Measurements from ENCODE around the gene UCHL3. TPM values are rescaled to one million over a fixed set of nuclear protein-coding genes. Genes with fewer than 3 reads are reported as not detected.

UCHL3 gene
- total and polyA plus RNA-seq, 2 experiments from 2014 or later = 42.8 to 116 TPM

DNA sequence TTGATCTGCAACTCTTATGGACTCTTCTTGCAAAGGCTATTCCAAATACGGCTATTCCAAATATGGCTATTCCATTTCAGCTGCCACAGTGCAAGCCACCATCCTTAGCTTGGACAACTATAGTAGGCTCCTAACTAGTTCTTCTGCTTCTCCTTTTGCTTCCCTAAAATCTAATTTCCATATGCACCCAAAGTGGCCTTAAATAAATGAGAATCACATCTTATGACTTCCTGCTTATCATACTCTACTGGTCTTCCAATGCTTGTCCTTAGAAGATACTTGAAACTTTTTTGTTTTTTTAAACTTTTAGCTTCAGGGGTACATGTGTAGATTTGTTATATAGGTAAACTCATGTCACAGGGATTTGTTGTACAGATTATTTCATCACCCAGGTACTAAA, 4.9 kb downstream of the UCHL3 start:
- peaks cover 13% of the 10 kb centered on the region; the same call in 1 of the 2 replicates for H3K4me1 ChIP-seq (ENCODE audit: insufficient read depth)
- no peaks in the 10 kb centered on the region for H3K27me3 ChIP-seq (replicated peaks; ENCODE audit: insufficient read depth)
- 100% methylated on average over 1 of the region's 1 CpG for WGBS, 2 experiments (ENCODE audit: low coverage in 1 of 2, low lambda C conversion rate in 2 of 2, missing lambda C conversion rate in 2 of 2)
- no peaks in the 10 kb centered on the region; the same call in 1 of the 2 replicates for H3K36me3 ChIP-seq (ENCODE audit: low read depth)
- H3K27ac ChIP-seq = no peak overlapping the region
- DNase-seq = no peak
- in situ Hi-C loops (cut with MboI) = loop anchor here (10.0 kb wide), 1 partner anchor 180 kb away; no protein-coding TSS in a partner anchor
- H3K9me3 ChIP-seq (ENCODE audit: low read depth) = no peaks in the 10 kb centered on the region
- H3K9ac ChIP-seq = no peak overlapping the region
- no peaks in the 10 kb centered on the region for H4K20me1 ChIP-seq (ENCODE audit: insufficient read depth)
- no peaks in the 10 kb centered on the region for H3K9me2 ChIP-seq (ENCODE audit: insufficient read depth)
- no peak overlapping the region for H3K4me2 ChIP-seq (ENCODE audit: unreplicated experiment)
- TF ChIP-seq EZH2phosphoT487 (IDR thresholded peaks at IDR 0.05; ENCODE audit: insufficient read depth, low read depth) = no peak
- no peak for TF ChIP-seq EZH2 (IDR thresholded peaks at IDR 0.05; ENCODE audit: insufficient read depth, poor library complexity, severe bottlenecking)
- no peaks in the 10 kb centered on the region for H3F3A ChIP-seq (ENCODE audit: insufficient read depth)
- H3K4me3 ChIP-seq = no peak overlapping the region
- peaks cover 82% of the 10 kb centered on the region for H3K79me2 ChIP-seq (ENCODE audit: insufficient read depth)
- no peak overlapping the region for H2AFZ ChIP-seq

DNA sequence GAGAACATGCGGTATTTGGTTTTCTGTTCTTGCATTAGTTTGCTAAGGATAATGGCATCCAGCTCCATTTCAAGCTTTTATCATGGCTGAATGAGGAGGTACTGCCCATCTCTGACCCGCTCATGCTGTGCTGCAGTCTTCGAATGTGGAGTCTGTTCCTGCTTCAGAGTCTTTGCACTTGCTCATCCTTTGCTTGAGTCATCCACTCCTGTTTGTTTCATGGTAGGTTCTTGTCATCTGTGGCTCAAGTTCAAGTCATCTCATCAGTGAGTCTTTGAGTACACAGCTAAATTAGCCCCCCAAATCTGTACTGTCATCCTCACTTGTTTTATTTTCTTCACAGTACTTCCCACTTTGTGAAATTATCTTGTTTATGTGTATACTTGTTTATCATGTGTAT, 5.4 kb downstream of the UCHL3 start:
- H3K36me3 ChIP-seq (ENCODE audit: low read depth) = no peaks in the 10 kb centered on the region; the same call in 1 of the 2 replicates
- H3K4me1 ChIP-seq (ENCODE audit: insufficient read depth) = peaks cover 13% of the 10 kb centered on the region; the same call in 1 of the 2 replicates
- no peak for TF ChIP-seq EZH2phosphoT487 (IDR thresholded peaks at IDR 0.05; ENCODE audit: insufficient read depth, low read depth)
- H3K9me3 ChIP-seq (ENCODE audit: low read depth) = no peaks in the 10 kb centered on the region
- H2AFZ ChIP-seq = no peak overlapping the region
- H3F3A ChIP-seq (ENCODE audit: insufficient read depth) = no peaks in the 10 kb centered on the region
- no peaks in the 10 kb centered on the region for H4K20me1 ChIP-seq (ENCODE audit: insufficient read depth)
- H3K27me3 ChIP-seq (replicated peaks; ENCODE audit: insufficient read depth) = no peaks in the 10 kb centered on the region
- no peaks in the 10 kb centered on the region for H3K9me2 ChIP-seq (ENCODE audit: insufficient read depth)
- no peak overlapping the region for H3K27ac ChIP-seq
- H3K9ac ChIP-seq = no peak overlapping the region
- 89 to 94% methylated on average over 3 of the region's 3 CpGs for WGBS, 2 experiments (ENCODE audit: low coverage in 1 of 2, low lambda C conversion rate in 2 of 2, missing lambda C conversion rate in 2 of 2)
- in situ Hi-C loops (cut with MboI) = loop anchor here (10.0 kb wide), 1 partner anchor 180 kb away; no protein-coding TSS in a partner anchor
- peak; percentile 26 for DNase-seq
- no peak overlapping the region for H3K4me2 ChIP-seq (ENCODE audit: unreplicated experiment)
- H3K4me3 ChIP-seq = no peak overlapping the region
- peaks cover 79% of the 10 kb centered on the region for H3K79me2 ChIP-seq (ENCODE audit: insufficient read depth)

DNA sequence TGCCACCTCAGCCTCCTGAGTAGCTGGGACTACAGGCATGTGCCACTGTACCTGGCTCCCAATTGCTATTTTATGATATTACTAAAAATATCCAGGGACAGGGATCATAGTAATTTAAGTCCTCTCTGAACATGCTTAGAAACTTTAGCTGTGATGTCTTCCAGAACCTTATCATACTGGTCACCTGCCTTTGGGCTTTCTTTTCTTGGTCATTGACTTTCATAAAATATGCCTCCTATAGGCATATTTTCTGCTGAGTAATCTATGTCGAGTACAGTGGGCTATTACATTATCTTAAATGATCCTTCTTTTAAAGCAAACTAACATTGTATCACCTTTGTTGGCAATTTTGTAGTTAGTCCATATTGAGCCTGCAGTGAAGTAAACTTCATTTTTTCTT, 6.2 kb downstream of the UCHL3 start:
- H3K9ac ChIP-seq = no peak overlapping the region
- H3K9me2 ChIP-seq (ENCODE audit: insufficient read depth) = no peaks in the 10 kb centered on the region
- in situ Hi-C loops (cut with MboI) = loop anchor here (10.0 kb wide), 1 partner anchor 181 kb away; no protein-coding TSS in a partner anchor
- H3K79me2 ChIP-seq (ENCODE audit: insufficient read depth) = peaks cover 71% of the 10 kb centered on the region
- H3K4me2 ChIP-seq (ENCODE audit: unreplicated experiment) = no peak overlapping the region
- WGBS, 2 experiments (ENCODE audit: low coverage in 1 of 2, low lambda C conversion rate in 2 of 2, missing lambda C conversion rate in 2 of 2) = 97 to 100% methylated on average over 1 of the region's 1 CpG
- TF ChIP-seq EZH2phosphoT487 (IDR thresholded peaks at IDR 0.05; ENCODE audit: insufficient read depth, low read depth) (no peak), EZH2 (IDR thresholded peaks at IDR 0.05; ENCODE audit: insufficient read depth, poor library complexity, severe bottlenecking) (no peak)
- no peak overlapping the region for H3K4me3 ChIP-seq
- H2AFZ ChIP-seq = no peak overlapping the region
- H3K9me3 ChIP-seq (ENCODE audit: low read depth) = no peaks in the 10 kb centered on the region
- H3K4me1 ChIP-seq (ENCODE audit: insufficient read depth) = peaks cover 8% of the 10 kb centered on the region; the same call in 1 of the 2 replicates
- no peaks in the 10 kb centered on the region for H3F3A ChIP-seq (ENCODE audit: insufficient read depth)
- H3K27me3 ChIP-seq (replicated peaks; ENCODE audit: insufficient read depth) = no peaks in the 10 kb centered on the region
- DNase-seq = no peak
- H3K36me3 ChIP-seq (ENCODE audit: low read depth) = peaks cover 4% of the 10 kb centered on the region; the same call in 1 of the 2 replicates
- no peak overlapping the region for H3K27ac ChIP-seq
- H4K20me1 ChIP-seq (ENCODE audit: insufficient read depth) = no peaks in the 10 kb centered on the region

DNA sequence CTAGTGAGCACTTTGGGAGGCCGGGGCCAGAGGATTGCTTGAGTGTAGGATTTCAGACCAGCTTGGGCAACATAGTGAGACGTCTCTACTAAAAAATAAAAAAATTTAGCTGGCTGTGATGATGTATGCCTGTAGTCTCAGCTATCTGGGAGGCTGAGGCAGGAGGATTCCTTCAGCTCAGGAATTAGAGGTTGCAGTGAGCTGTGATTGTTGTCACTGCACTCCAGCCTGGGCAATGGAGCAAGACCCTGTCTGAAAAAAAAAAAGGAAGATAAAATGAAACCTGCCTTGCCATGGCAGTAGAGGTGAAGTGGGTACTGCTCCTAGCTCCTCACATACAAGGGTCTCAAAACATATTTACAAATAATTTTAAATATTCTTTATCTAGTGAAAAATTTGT, 7.4 kb downstream of the UCHL3 start:
- no peak for TF ChIP-seq EZH2 (IDR thresholded peaks at IDR 0.05; ENCODE audit: insufficient read depth, poor library complexity, severe bottlenecking)
- no peak for TF ChIP-seq EZH2phosphoT487 (IDR thresholded peaks at IDR 0.05; ENCODE audit: insufficient read depth, low read depth)
- DNase-seq = no peak
- Histone ChIP-seq H3K9me2 (ENCODE audit: insufficient read depth) (no peaks in the 10 kb centered on the region), H3K79me2 (ENCODE audit: insufficient read depth) (peaks cover 59% of the 10 kb centered on the region), H3K36me3 (ENCODE audit: low read depth) (peaks cover 9% of the 10 kb centered on the region), H4K20me1 (ENCODE audit: insufficient read depth) (no peaks in the 10 kb centered on the region), H3K4me2 (ENCODE audit: unreplicated experiment) (no peak overlapping the region), H3K4me1 (ENCODE audit: insufficient read depth) (0 out of 2 replicates have a peak, but pooled peaks cover 7% of the 10 kb centered on the region), H3K27ac (no peak overlapping the region), H2AFZ (no peak overlapping the region), H3K27me3 (replicated peaks; ENCODE audit: insufficient read depth) (no peaks in the 10 kb centered on the region), H3F3A (ENCODE audit: insufficient read depth) (no peaks in the 10 kb centered on the region), H3K9ac (no peak overlapping the region), H3K4me3 (no peak overlapping the region), H3K9me3 (ENCODE audit: low read depth) (no peaks in the 10 kb centered on the region)
- WGBS, 2 experiments (ENCODE audit: low coverage in 1 of 2, low lambda C conversion rate in 2 of 2, missing lambda C conversion rate in 2 of 2) = 90 to 98% methylated on average over 2 of the region's 2 CpGs
- in situ Hi-C loops (cut with MboI) = loop anchor here (10.0 kb wide), 1 partner anchor 182 kb away; no protein-coding TSS in a partner anchor
